HepG2 (cell line): ENCODE data around the gene PRDX2. TPM values are rescaled to one million over a fixed set of nuclear protein-coding genes. Genes with fewer than 3 reads are reported as not detected.
A peak's percentile ranks its signal among the peaks of the same experiment; 100 is the strongest.

Experiments
- DPF2 ChIP-seq: sonication (generic); formaldehyde crosslinking; IDR thresholded peaks from 2 replicates; pipeline ENCODE4 v1.4.0; 2020; ENCODE audit warnings: mild to moderate bottlenecking, low read depth, missing genetic modification reagents, borderline replicate concordance
- ERF ChIP-seq: IDR thresholded peaks from 2 replicates; pipeline ENCODE4 v1.6.1; 2018; ENCODE audit warnings: missing biosample characterization, missing genetic modification reagents
- FOXK1 ChIP-seq: sonication (generic); formaldehyde crosslinking; IDR thresholded peaks from 2 replicates; pipeline ENCODE4 v1.4.0; 2020; ENCODE audit warnings: low read depth, missing genetic modification reagents, borderline replicate concordance
- HDAC2 ChIP-seq: sonication (generic); formaldehyde crosslinking; IDR thresholded peaks from 2 replicates; pipeline ENCODE4 v1.4.0; 2020; ENCODE audit warnings: missing genetic modification reagents
- HMGA1 ChIP-seq: sonication (generic); formaldehyde crosslinking; conservative IDR thresholded peaks from 2 replicates; pipeline ENCODE4 v1.4.0; 2020; ENCODE audit warnings: missing genetic modification reagents
- MATR3 ChIP-seq: sonication (generic); formaldehyde crosslinking; IDR thresholded peaks from 2 replicates; pipeline ENCODE4 v1.4.0; 2020; ENCODE audit warnings: missing genetic modification reagents
- MBD4 ChIP-seq: IDR thresholded peaks from 2 replicates; pipeline ENCODE4 v1.6.1; 2012; ENCODE audit warnings: low read length, inconsistent platforms, borderline replicate concordance
- PAF1 ChIP-seq: IDR thresholded peaks from 2 replicates; pipeline ENCODE4 v1.6.1; 2016; ENCODE audit warnings: missing genetic modification reagents, missing compliant biosample characterization
- RFXAP ChIP-seq: sonication (generic); formaldehyde crosslinking; IDR thresholded peaks from 2 replicates; pipeline ENCODE4 v1.4.0; 2020; ENCODE audit warnings: missing genetic modification reagents, borderline replicate concordance
- SRF ChIP-seq: IDR thresholded peaks from 2 replicates; pipeline ENCODE4 v1.6.1; 2011; ENCODE audit warnings: mild to moderate bottlenecking, low read depth, low read length, moderate library complexity
- TGIF2 ChIP-seq: IDR thresholded peaks from 2 replicates; pipeline ENCODE4 v1.6.1; 2016; ENCODE audit warnings: control low read depth, missing compliant biosample characterization
- ZFP1 ChIP-seq: IDR thresholded peaks from 2 replicates; pipeline ENCODE4 v1.6.1; 2016
- ZKSCAN5 ChIP-seq: sonication (generic); formaldehyde crosslinking; IDR thresholded peaks from 2 replicates; pipeline ENCODE4 v1.5.1; 2020; ENCODE audit warnings: mild to moderate bottlenecking, missing genetic modification reagents
- ZNF562 ChIP-seq: sonication (generic); formaldehyde crosslinking; IDR thresholded peaks from 2 replicates; pipeline ENCODE4 v1.8.0; 2022; ENCODE audit warnings: missing genetic modification reagents, borderline replicate concordance
- ZNF598 ChIP-seq: sonication (generic); formaldehyde crosslinking; IDR thresholded peaks from 2 replicates; pipeline ENCODE4 v1.5.1; 2020; ENCODE audit warnings: mild to moderate bottlenecking, missing genetic modification reagents, borderline replicate concordance
- ZNF891 ChIP-seq: sonication (generic); formaldehyde crosslinking; IDR thresholded peaks from 2 replicates; pipeline ENCODE4 v1.5.0; 2020; ENCODE audit warnings: mild to moderate bottlenecking, missing genetic modification reagents
- polyA plus RNA-seq, 8 experiments: library from polyadenylated mRNA; depleted of rRNA in 3 of 8; stranded (reverse) in 7 of 8; unstranded in 1 of 8; fragments of >200 nt; fragmentation: Illumina TruSeq in 4 of 8; extraction: Trizol in 4 of 8; gene quantifications; 2 replicates each; pipeline versions ENCODE4 v1.2.1 to v1.2.3, GENCODE V29; 2011 to 2016; ENCODE audit warnings: low read depth in 4 of 8, missing spikeins in 1 of 8, mixed read lengths in 1 of 8; ENCODE audit not compliant: insufficient read depth in 1 of 8
- total RNA-seq, 5 experiments: library from RNA; depleted of rRNA; stranded (reverse); fragments of >200 nt; fragmentation: Illumina TruSeq; extraction: Trizol; gene quantifications; 2 replicates each; pipeline ENCODE4 v1.2.3, GENCODE V29; 2016; ENCODE audit warnings: low read depth in 1 of 5
- TF ChIP-seq, protein P1 (sequence below), 2 experiments: sonication (generic) in 1 of 2; formaldehyde crosslinking in 1 of 2; IDR thresholded peaks; 2 replicates each; pipeline versions ENCODE4 v1.5.1 to v1.6.1; 2011 to 2020; ENCODE audit warnings: borderline replicate concordance in 1 of 2, low read depth in 1 of 2, low read length in 1 of 2, mild to moderate bottlenecking in 1 of 2, missing genetic modification reagents in 1 of 2, moderate library complexity in 1 of 2
- TF ChIP-seq, protein P2 (sequence below): IDR thresholded peaks from 2 replicates; pipeline ENCODE4 v1.6.1; 2012; ENCODE audit warnings: low read length, improper control_type of control experiment
- TF ChIP-seq, protein P3 (sequence below): sonication (generic); formaldehyde crosslinking; IDR thresholded peaks from 2 replicates; pipeline ENCODE4 v1.4.0; 2020; ENCODE audit warnings: missing genetic modification reagents
- TF ChIP-seq, protein P4 (sequence below), 2 experiments: sonication (generic) in 1 of 2; formaldehyde crosslinking in 1 of 2; IDR thresholded peaks; 2 replicates each; pipeline versions ENCODE4 v1.4.0 to v1.6.1; 2018 to 2020; ENCODE audit warnings: missing genetic modification reagents in 2 of 2, borderline replicate concordance in 1 of 2, low read depth in 1 of 2, mild to moderate bottlenecking in 1 of 2, missing biosample characterization in 1 of 2
- TF ChIP-seq, protein P5 (sequence below): sonication (generic); formaldehyde crosslinking; IDR thresholded peaks from 2 replicates; pipeline ENCODE4 v1.5.1; 2020; ENCODE audit warnings: missing genetic modification reagents, mild to moderate bottlenecking, borderline replicate concordance

The PRDX2 gene
- total and polyA plus RNA-seq, 2 of the 13 experiments (the other 11 are each of a cell fraction or from before 2014, with no cell fraction given), result 218 to 381 TPM

DNA sequence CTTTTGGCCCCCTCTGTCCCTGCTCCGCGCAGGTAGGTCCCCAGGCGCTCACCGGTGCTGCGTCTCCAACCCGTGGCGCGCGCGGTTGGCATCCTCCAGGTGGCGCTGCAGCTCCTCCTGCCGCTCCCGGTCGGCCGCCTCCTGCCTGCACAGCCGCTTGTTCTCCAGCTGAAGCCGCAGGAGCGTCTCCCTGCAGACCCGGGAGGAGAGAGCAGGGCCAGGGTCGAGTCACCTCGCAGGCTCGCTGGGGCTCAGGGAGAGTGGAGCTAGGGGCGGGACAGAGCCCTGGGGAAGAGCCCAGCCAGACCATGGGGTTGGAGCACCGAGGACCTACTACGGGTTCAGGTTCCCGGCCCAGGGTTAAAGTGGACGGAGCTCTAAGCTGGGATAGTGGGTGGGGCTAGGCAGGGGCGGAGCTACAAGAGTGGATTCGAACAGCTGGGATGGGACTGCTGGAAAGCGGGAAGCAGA is 35.5 kb downstream of the PRDX2 start (continued):
- TF ChIP-seq, protein P1, sequence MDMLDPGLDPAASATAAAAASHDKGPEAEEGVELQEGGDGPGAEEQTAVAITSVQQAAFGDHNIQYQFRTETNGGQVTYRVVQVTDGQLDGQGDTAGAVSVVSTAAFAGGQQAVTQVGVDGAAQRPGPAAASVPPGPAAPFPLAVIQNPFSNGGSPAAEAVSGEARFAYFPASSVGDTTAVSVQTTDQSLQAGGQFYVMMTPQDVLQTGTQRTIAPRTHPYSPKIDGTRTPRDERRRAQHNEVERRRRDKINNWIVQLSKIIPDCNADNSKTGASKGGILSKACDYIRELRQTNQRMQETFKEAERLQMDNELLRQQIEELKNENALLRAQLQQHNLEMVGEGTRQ (IDR thresholded peaks at IDR 0.05; ENCODE audit: low read depth, low read length), result no peak
- TF ChIP-seq, protein P1 (CRISPR knock-in tag; IDR thresholded peaks at IDR 0.05; ENCODE audit: borderline replicate concordance), result no peak
- TF ChIP-seq ZFP1 (CRISPR knock-in tag), result no peak
- no peak for TF ChIP-seq PAF1 (CRISPR knock-in tag)
- TF ChIP-seq, protein P2, sequence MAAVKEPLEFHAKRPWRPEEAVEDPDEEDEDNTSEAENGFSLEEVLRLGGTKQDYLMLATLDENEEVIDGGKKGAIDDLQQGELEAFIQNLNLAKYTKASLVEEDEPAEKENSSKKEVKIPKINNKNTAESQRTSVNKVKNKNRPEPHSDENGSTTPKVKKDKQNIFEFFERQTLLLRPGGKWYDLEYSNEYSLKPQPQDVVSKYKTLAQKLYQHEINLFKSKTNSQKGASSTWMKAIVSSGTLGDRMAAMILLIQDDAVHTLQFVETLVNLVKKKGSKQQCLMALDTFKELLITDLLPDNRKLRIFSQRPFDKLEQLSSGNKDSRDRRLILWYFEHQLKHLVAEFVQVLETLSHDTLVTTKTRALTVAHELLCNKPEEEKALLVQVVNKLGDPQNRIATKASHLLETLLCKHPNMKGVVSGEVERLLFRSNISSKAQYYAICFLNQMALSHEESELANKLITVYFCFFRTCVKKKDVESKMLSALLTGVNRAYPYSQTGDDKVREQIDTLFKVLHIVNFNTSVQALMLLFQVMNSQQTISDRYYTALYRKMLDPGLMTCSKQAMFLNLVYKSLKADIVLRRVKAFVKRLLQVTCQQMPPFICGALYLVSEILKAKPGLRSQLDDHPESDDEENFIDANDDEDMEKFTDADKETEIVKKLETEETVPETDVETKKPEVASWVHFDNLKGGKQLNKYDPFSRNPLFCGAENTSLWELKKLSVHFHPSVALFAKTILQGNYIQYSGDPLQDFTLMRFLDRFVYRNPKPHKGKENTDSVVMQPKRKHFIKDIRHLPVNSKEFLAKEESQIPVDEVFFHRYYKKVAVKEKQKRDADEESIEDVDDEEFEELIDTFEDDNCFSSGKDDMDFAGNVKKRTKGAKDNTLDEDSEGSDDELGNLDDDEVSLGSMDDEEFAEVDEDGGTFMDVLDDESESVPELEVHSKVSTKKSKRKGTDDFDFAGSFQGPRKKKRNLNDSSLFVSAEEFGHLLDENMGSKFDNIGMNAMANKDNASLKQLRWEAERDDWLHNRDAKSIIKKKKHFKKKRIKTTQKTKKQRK, result no peak
- TF ChIP-seq ZKSCAN5 (CRISPR knock-in tag), result no peak
- TF ChIP-seq ZNF598 (CRISPR knock-in tag), result no peak; the same call in 1 of the 2 replicates
- no peak for TF ChIP-seq HMGA1 (CRISPR knock-in tag)
- TF ChIP-seq RFXAP, result 0 out of 2 replicates have a peak, but pooled peaks have one; percentile 48
- TF ChIP-seq SRF, result no peak
- no peak for TF ChIP-seq DPF2 (CRISPR knock-in tag)
- TF ChIP-seq ZNF891, result no peak
- no peak for TF ChIP-seq TGIF2
- TF ChIP-seq, protein P3, sequence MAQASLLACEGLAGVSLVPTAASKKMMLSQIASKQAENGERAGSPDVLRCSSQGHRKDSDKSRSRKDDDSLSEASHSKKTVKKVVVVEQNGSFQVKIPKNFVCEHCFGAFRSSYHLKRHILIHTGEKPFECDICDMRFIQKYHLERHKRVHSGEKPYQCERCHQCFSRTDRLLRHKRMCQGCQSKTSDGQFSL (CRISPR knock-in tag), result no peak
- TF ChIP-seq HDAC2 (CRISPR knock-in tag), result peak; percentile 49; the same call in 1 of the 2 replicates
- no peak for TF ChIP-seq MATR3
- TF ChIP-seq FOXK1, result no peak
- TF ChIP-seq, protein P4, sequence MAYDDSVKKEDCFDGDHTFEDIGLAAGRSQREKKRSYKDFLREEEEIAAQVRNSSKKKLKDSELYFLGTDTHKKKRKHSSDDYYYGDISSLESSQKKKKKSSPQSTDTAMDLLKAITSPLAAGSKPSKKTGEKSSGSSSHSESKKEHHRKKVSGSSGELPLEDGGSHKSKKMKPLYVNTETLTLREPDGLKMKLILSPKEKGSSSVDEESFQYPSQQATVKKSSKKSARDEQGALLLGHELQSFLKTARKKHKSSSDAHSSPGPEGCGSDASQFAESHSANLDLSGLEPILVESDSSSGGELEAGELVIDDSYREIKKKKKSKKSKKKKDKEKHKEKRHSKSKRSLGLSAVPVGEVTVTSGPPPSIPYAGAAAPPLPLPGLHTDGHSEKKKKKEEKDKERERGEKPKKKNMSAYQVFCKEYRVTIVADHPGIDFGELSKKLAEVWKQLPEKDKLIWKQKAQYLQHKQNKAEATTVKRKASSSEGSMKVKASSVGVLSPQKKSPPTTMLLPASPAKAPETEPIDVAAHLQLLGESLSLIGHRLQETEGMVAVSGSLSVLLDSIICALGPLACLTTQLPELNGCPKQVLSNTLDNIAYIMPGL (CRISPR knock-in tag; IDR thresholded peaks at IDR 0.05; ENCODE audit: borderline replicate concordance in 1 of 2, low read depth in 1 of 2), result peak; percentile 95 to 98
- TF ChIP-seq, protein P5, sequence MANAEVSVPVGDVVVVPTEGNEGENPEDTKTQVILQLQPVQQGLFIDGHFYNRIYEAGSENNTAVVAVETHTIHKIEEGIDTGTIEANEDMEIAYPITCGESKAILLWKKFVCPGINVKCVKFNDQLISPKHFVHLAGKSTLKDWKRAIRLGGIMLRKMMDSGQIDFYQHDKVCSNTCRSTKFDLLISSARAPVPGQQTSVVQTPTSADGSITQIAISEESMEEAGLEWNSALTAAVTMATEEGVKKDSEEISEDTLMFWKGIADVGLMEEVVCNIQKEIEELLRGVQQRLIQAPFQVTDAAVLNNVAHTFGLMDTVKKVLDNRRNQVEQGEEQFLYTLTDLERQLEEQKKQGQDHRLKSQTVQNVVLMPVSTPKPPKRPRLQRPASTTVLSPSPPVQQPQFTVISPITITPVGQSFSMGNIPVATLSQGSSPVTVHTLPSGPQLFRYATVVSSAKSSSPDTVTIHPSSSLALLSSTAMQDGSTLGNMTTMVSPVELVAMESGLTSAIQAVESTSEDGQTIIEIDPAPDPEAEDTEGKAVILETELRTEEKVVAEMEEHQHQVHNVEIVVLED (CRISPR knock-in tag), result peak; percentile 40; the same call in 1 of the 2 replicates
- TF ChIP-seq ZNF562 (CRISPR knock-in tag), result no peak
- TF ChIP-seq MBD4, result no peak
- TF ChIP-seq ERF (CRISPR knock-in tag), result peak; percentile 72
